Neural crest cell (in vitro differentiated cells): ENCODE measurements around the gene SPTBN4. TPM values are rescaled to one million over a fixed set of nuclear protein-coding genes. Genes with fewer than 3 reads are reported as not detected.

Experiments
- DNase-seq: peaks from one replicate; pipeline ENCODE4 v3.0.0; 2021; ENCODE audit warnings: low read depth, mixed read lengths, low spot score
- H3K27ac Mint-ChIP-seq: one replicate; pipeline ENCODE4 v1.8.0; 2021; ENCODE audit warnings: mild to moderate bottlenecking, mixed read lengths; ENCODE audit not compliant: unreplicated experiment
- H3K27me3 Mint-ChIP-seq: 2 replicates; pipeline ENCODE4 v1.8.0; 2021; ENCODE audit warnings: low read depth, mild to moderate bottlenecking, mixed read lengths
- H3K36me3 Mint-ChIP-seq: 2 replicates; pipeline ENCODE4 v1.8.0; 2021; ENCODE audit warnings: low read depth, mild to moderate bottlenecking, mixed read lengths
- H3K4me1 Mint-ChIP-seq: 2 replicates; pipeline ENCODE4 v1.8.0; 2021; ENCODE audit warnings: mixed read lengths
- H3K4me3 Mint-ChIP-seq: one replicate; pipeline ENCODE4 v1.8.0; 2021; ENCODE audit warnings: mild to moderate bottlenecking, mixed read lengths
- H3K9me3 Mint-ChIP-seq: 2 replicates; pipeline ENCODE4 v1.8.0; 2021; ENCODE audit warnings: mixed read lengths
- total RNA-seq: library from RNA; stranded (reverse); gene quantifications from 2 replicates; pipeline ENCODE4 v1.2.1, GENCODE V29; 2021
- TF ChIP-seq, protein P1 (sequence below): fragments of 200-600 bp; sonication (generic); conservative IDR thresholded peaks from 2 replicates; pipeline ENCODE4 v1.5.0; 2021; ENCODE audit warnings: antibody characterized with exemption, mild to moderate bottlenecking

Gene SPTBN4
- total RNA-seq, 1 donor from 2014 or later, result 0.40 TPM

DNA sequence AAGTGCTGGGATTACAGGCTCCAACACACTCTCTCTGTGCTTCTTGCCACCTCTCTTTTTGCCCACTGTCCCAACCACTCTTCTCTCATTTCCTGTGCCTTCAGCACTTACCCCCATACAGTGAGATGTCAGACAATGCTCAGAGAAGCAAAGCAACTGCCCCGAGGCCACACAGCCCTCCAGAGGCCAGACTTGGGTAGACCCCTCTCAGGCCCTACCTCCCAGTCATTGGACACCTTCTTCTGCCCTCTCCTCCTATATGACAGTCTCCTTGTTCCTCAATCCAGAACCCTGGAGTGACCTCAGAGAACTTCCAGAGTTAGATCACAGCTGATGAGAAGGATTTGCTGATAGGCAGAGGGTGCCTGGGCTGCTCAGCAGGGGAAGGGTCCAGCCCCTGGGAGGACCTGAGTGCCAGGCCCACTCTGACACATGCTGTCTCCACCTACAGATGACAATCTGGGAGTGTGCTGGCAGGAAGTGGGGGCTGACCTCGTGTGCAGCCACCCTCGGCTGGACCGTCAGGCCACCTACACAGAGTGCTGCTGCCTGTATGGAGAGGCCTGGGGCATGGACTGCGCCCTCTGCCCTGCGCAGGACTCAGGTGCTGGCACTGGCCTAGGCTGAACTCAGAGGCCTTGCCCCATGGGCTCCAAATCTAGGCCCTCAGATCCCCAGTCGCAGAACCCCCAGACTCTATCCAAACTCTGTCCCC is 158.8 kb downstream of the SPTBN4 start:
- no peak for DNase-seq
- H3K9me3 Mint-ChIP-seq, result no peaks in the 10 kb centered on the region
- H3K4me1 Mint-ChIP-seq, result peaks cover 13% of the 10 kb centered on the region
- peaks cover 4% of the 10 kb centered on the region for H3K27me3 Mint-ChIP-seq
- peaks cover 21% of the 10 kb centered on the region for H3K36me3 Mint-ChIP-seq
- TF ChIP-seq, protein P1, sequence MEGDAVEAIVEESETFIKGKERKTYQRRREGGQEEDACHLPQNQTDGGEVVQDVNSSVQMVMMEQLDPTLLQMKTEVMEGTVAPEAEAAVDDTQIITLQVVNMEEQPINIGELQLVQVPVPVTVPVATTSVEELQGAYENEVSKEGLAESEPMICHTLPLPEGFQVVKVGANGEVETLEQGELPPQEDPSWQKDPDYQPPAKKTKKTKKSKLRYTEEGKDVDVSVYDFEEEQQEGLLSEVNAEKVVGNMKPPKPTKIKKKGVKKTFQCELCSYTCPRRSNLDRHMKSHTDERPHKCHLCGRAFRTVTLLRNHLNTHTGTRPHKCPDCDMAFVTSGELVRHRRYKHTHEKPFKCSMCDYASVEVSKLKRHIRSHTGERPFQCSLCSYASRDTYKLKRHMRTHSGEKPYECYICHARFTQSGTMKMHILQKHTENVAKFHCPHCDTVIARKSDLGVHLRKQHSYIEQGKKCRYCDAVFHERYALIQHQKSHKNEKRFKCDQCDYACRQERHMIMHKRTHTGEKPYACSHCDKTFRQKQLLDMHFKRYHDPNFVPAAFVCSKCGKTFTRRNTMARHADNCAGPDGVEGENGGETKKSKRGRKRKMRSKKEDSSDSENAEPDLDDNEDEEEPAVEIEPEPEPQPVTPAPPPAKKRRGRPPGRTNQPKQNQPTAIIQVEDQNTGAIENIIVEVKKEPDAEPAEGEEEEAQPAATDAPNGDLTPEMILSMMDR, result no peak
- H3K27ac Mint-ChIP-seq, result peak overlapping the region; percentile 63
- H3K4me3 Mint-ChIP-seq, result no peak overlapping the region

Other genes starting within 250 kb of the SPTBN4 start
- gene TTC9B, start 248.6 kb upstream of the SPTBN4 start, total RNA-seq, result 1.7 and 2.5 TPM in 2 replicates
- gene CCNP, start 240.3 kb upstream of the SPTBN4 start, total RNA-seq, result 0.43 and 0.47 TPM in 2 replicates
- 147 and 150 TPM in 2 replicates for gene AKT2, start 181.7 kb upstream of the SPTBN4 start, total RNA-seq
- gene C19orf47, start 118.6 kb upstream of the SPTBN4 start, total RNA-seq, result 19.0 and 21.0 TPM in 2 replicates
- 200 and 208 TPM in 2 replicates for gene PLD3, start 118.3 kb upstream of the SPTBN4 start, total RNA-seq
- gene HIPK4, start 76.8 kb upstream of the SPTBN4 start, total RNA-seq, result 0.11 and 0.30 TPM in 2 replicates
- gene PRX, start 53.6 kb upstream of the SPTBN4 start, total RNA-seq, result 2.8 and 2.9 TPM in 2 replicates
- 3.2 and 3.3 TPM in 2 replicates for gene SERTAD1, start 41.0 kb upstream of the SPTBN4 start, total RNA-seq
- 22.3 and 25.8 TPM in 2 replicates for gene SERTAD3, start 22.7 kb upstream of the SPTBN4 start, total RNA-seq
- gene BLVRB, start 1.3 kb upstream of the SPTBN4 start, total RNA-seq, result 3.1 and 3.2 TPM in 2 replicates
- gene SHKBP1, start 109.9 kb downstream of the SPTBN4 start, total RNA-seq, result 72.0 and 76.3 TPM in 2 replicates
- 125 TPM in 2 replicates for gene LTBP4, start 134.4 kb downstream of the SPTBN4 start, total RNA-seq
- 21.4 and 26.8 TPM in 2 replicates for gene NUMBL, start 223.7 kb downstream of the SPTBN4 start, total RNA-seq
- gene COQ8B, start 249.9 kb downstream of the SPTBN4 start, total RNA-seq, result 41.1 and 45.1 TPM in 2 replicates